Gastroesophageal sphincter (tissue), 4 donors: ENCODE results near the gene DNASE2B. TPM values are rescaled to one million over a fixed set of nuclear protein-coding genes. Genes with fewer than 3 reads are reported as not detected.

ENCODE experiments used
- ATAC-seq: fragments of 150-250 bp; one replicate; pipeline ENCODE4 v1.9.1; 2016; ENCODE audit warnings: mild to moderate bottlenecking, moderate library complexity
- H3K27ac ChIP-seq, 4 donors: fragments of 200-600 bp; sonication (generic) in 3 of 4; 1 replicate in 3 of 4; 2 replicates in 1 of 4; pipeline ENCODE4 v1.5.1; 2016 to 2019
- H3K27me3 ChIP-seq: fragments of 200-600 bp; sonication (generic); one replicate; pipeline ENCODE4 v1.5.1; 2019
- H3K36me3 ChIP-seq, 2 donors: fragments of 200-600 bp; sonication (generic); one replicate each; pipeline ENCODE4 v1.5.1; 2019; ENCODE audit warnings: control low read depth in 1 of 2
- H3K4me1 ChIP-seq, 3 donors: fragments of 200-600 bp; sonication (generic); 1 replicate in 2 of 3; 2 replicates in 1 of 3; pipeline ENCODE4 v1.5.1; 2016 to 2019; ENCODE audit warnings: control low read depth in 2 of 3
- H3K4me3 ChIP-seq, 2 donors: fragments of 200-600 bp; sonication (generic); one replicate each; pipeline ENCODE4 v1.5.1; 2019; ENCODE audit warnings: mild to moderate bottlenecking in 1 of 2, moderate library complexity in 1 of 2
- H3K9me3 ChIP-seq, 3 donors: fragments of 200-600 bp; sonication (generic); one replicate each; pipeline ENCODE4 v1.5.1; 2017 to 2019; ENCODE audit warnings: control low read depth in 2 of 3
- CTCF ChIP-seq, 4 experiments: fragments of 200-600 bp in 2 of 4; fragments of 450-650 bp in 2 of 4; sonication (generic) in 1 of 4; IDR thresholded peaks; one replicate each; pipeline ENCODE4 v1.5.1; 2017 to 2019; ENCODE audit warnings: antibody characterized with exemption in 4 of 4, mild to moderate bottlenecking in 2 of 4, moderate library complexity in 2 of 4
- EP300 ChIP-seq: sonication (generic); formaldehyde crosslinking; IDR thresholded peaks from one replicate; pipeline ENCODE4 v1.6.1; 2017; ENCODE audit warnings: antibody characterized with exemption, mild to moderate bottlenecking
- POLR2A ChIP-seq, 2 donors: fragments of 450-650 bp; IDR thresholded peaks; one replicate each; pipeline ENCODE4 v1.6.1; 2017; ENCODE audit warnings: antibody characterized with exemption in 2 of 2, mild to moderate bottlenecking in 2 of 2, moderate library complexity in 1 of 2
- POLR2AphosphoS5 ChIP-seq: sonication (generic); formaldehyde crosslinking; IDR thresholded peaks from one replicate; pipeline ENCODE4 v1.6.1; 2017; ENCODE audit warnings: antibody characterized with exemption
- WGBS, 2 donors: methylation state at CpG; one replicate each; pipeline ENCODE4 v1.1.5; 2018; ENCODE audit warnings: low coverage in 1 of 2; 5-methylcytosine and 5-hydroxymethylcytosine counted together
- total RNA-seq, 4 donors: library from RNA; depleted of rRNA; stranded (reverse); fragments of >200 nt; gene quantifications; one replicate each; pipeline ENCODE4 v1.1.0, GENCODE V29; 2016

Gene DNASE2B
- total RNA-seq, 4 donors from 2014 or later, result not detected

GRCh38 chr1:84352298-84353106, 45.8 kb upstream of the DNASE2B start:
- Histone ChIP-seq H3K9me3 (no peaks in the 10 kb centered on the region), H3K4me3 (no peak overlapping the region), H3K27ac (no peak overlapping the region), H3K27me3 (no peaks in the 10 kb centered on the region), H3K4me1 (peaks cover 0 to 27% (median 4%) of the 10 kb centered on the region in 3 donors), H3K36me3 (no peaks in the 10 kb centered on the region)
- TF ChIP-seq POLR2A (IDR thresholded peaks at IDR 0.05) (no peak), CTCF (IDR thresholded peaks at IDR 0.05) (no peak), POLR2AphosphoS5 (no peak), EP300 (no peak)
- WGBS, 2 donors, result 56 to 62% methylated on average over 2 to 3 of the region's 3 CpGs
- ATAC-seq, result no peak

- WGBS, 2 donors, result 43% methylated on average over 3 of the region's 3 CpGs; no CpG with 5 or more reads in 1 of the 2 donors
- Histone ChIP-seq H3K4me1 (peaks cover 0 to 23% (median 4%) of the 10 kb centered on the region in 3 donors), H3K4me3 (no peak overlapping the region), H3K36me3 (no peaks in the 10 kb centered on the region), H3K27me3 (no peaks in the 10 kb centered on the region), H3K27ac (peak overlapping the region in 1 of 4 donors; percentile 32), H3K9me3 (no peaks in the 10 kb centered on the region)
- TF ChIP-seq CTCF (IDR thresholded peaks at IDR 0.05), result no peak
- TF ChIP-seq POLR2AphosphoS5, result peak; percentile 65
- TF ChIP-seq POLR2A (IDR thresholded peaks at IDR 0.05), result no peak
- no peak for TF ChIP-seq EP300
- ATAC-seq, result no peak
Observed at GRCh38 chr1:84353695-84354094, 44.6 kb upstream of the DNASE2B start.

- Histone ChIP-seq H3K9me3 (no peaks in the 10 kb centered on the region), H3K27ac (no peak overlapping the region), H3K4me3 (no peak overlapping the region), H3K36me3 (no peaks in the 10 kb centered on the region), H3K27me3 (no peaks in the 10 kb centered on the region), H3K4me1 (peaks cover 0 to 23% (median 4%) of the 10 kb centered on the region in 3 donors)
- TF ChIP-seq EP300, result no peak
- no peak for TF ChIP-seq POLR2AphosphoS5
- TF ChIP-seq CTCF (IDR thresholded peaks at IDR 0.05), result no peak
- TF ChIP-seq POLR2A (IDR thresholded peaks at IDR 0.05), result no peak
- no peak for ATAC-seq
- WGBS, 2 donors, result 80 to 100% methylated on average over 2 to 3 of the region's 3 CpGs
Observed at GRCh38 chr1:84355556-84355955, 42.7 kb upstream of the DNASE2B start.

- 40 to 69% methylated on average over 1 of the region's 1 CpG for WGBS, 2 donors
- Histone ChIP-seq H3K27ac (no peak overlapping the region), H3K27me3 (no peaks in the 10 kb centered on the region), H3K4me1 (peaks cover 0 to 23% (median 4%) of the 10 kb centered on the region in 3 donors), H3K36me3 (no peaks in the 10 kb centered on the region), H3K9me3 (no peaks in the 10 kb centered on the region), H3K4me3 (no peak overlapping the region)
- TF ChIP-seq POLR2A (IDR thresholded peaks at IDR 0.05) (no peak), POLR2AphosphoS5 (no peak), EP300 (no peak), CTCF (IDR thresholded peaks at IDR 0.05) (no peak)
- no peak for ATAC-seq
Observed at GRCh38 chr1:84356881-84357280, 41.4 kb upstream of the DNASE2B start.

- H3K4me3 ChIP-seq, result no peak overlapping the region
- H3K9me3 ChIP-seq, result no peaks in the 10 kb centered on the region
- no peak for ATAC-seq
- H3K27me3 ChIP-seq, result no peaks in the 10 kb centered on the region
- TF ChIP-seq POLR2A (IDR thresholded peaks at IDR 0.05) (no peak), POLR2AphosphoS5 (no peak), EP300 (no peak), CTCF (IDR thresholded peaks at IDR 0.05) (no peak)
- WGBS, 2 donors, result 86 to 93% methylated on average over 4 of the region's 4 CpGs
- H3K36me3 ChIP-seq, result no peaks in the 10 kb centered on the region
- H3K4me1 ChIP-seq, result peaks cover 0 to 17% (median under 1%) of the 10 kb centered on the region in 3 donors
- no peak overlapping the region for H3K27ac ChIP-seq
Observed at GRCh38 chr1:84358695-84359094, 39.6 kb upstream of the DNASE2B start.
